ENCODE measurements around the gene CRB2. TPM values are rescaled to one million over a fixed set of nuclear protein-coding genes. Genes with fewer than 3 reads are reported as not detected.

Gene CRB2
- total and polyA plus RNA-seq, 2 experiments from 2014 or later = 5.5 to 7.0 TPM

DNA sequence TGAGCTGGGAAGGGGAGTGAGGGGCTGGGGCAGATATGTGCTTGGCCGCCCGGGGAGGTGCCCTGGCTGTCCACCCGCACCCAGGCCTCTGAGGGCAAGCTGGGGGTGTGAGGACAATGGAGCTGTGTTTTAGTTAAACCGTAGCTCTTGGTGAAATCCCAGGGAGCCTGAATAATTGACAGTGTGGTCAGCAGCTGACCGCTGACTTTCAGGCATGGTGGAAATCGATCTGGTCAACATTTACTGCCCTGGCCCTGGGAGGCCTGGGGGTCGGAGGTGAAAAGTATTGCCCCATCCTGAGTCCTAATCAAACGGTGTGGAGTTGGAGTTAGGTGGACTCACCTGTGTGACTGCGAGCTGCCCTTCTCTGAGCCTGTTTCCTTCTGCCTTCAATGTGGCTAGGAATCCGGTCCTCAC is 31.2 kb upstream of the CRB2 start:
- Histone ChIP-seq H3K9me3 (ENCODE audit: low read depth) (no peaks in the 10 kb centered on the region), H3K36me3 (replicated peaks; ENCODE audit: insufficient read depth, low read depth) (no peaks in the 10 kb centered on the region), H3K27me3 (no peaks in the 10 kb centered on the region), H3K27ac (no peak overlapping the region), H4K20me1 (ENCODE audit: insufficient read depth, poor library complexity, severe bottlenecking) (no peaks in the 10 kb centered on the region), H3K4me2 (no peak overlapping the region), H3K4me3 (no peak overlapping the region), H3K9me2 (replicated peaks; ENCODE audit: insufficient read depth) (no peaks in the 10 kb centered on the region), H2AFZ (no peak overlapping the region), H3K4me1 (ENCODE audit: insufficient read depth) (peaks cover 12% of the 10 kb centered on the region), H3K79me2 (no peaks in the 10 kb centered on the region)
- no peak for DNase-seq (ENCODE audit: low spot score)
- WGBS (ENCODE audit: low lambda C conversion rate, missing lambda C conversion rate) = 71% methylated on average over 10 of the region's 10 CpGs
- TF ChIP-seq EZH2phosphoT487 (IDR thresholded peaks at IDR 0.05; ENCODE audit: low read depth, severe bottlenecking, unreplicated experiment) = no peak
- no peak for TF ChIP-seq EZH2 (IDR thresholded peaks at IDR 0.05; ENCODE audit: borderline replicate concordance)
- TF ChIP-seq, protein P1, sequence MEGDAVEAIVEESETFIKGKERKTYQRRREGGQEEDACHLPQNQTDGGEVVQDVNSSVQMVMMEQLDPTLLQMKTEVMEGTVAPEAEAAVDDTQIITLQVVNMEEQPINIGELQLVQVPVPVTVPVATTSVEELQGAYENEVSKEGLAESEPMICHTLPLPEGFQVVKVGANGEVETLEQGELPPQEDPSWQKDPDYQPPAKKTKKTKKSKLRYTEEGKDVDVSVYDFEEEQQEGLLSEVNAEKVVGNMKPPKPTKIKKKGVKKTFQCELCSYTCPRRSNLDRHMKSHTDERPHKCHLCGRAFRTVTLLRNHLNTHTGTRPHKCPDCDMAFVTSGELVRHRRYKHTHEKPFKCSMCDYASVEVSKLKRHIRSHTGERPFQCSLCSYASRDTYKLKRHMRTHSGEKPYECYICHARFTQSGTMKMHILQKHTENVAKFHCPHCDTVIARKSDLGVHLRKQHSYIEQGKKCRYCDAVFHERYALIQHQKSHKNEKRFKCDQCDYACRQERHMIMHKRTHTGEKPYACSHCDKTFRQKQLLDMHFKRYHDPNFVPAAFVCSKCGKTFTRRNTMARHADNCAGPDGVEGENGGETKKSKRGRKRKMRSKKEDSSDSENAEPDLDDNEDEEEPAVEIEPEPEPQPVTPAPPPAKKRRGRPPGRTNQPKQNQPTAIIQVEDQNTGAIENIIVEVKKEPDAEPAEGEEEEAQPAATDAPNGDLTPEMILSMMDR (IDR thresholded peaks at IDR 0.05; ENCODE audit: poor library complexity) = no peak

DNA sequence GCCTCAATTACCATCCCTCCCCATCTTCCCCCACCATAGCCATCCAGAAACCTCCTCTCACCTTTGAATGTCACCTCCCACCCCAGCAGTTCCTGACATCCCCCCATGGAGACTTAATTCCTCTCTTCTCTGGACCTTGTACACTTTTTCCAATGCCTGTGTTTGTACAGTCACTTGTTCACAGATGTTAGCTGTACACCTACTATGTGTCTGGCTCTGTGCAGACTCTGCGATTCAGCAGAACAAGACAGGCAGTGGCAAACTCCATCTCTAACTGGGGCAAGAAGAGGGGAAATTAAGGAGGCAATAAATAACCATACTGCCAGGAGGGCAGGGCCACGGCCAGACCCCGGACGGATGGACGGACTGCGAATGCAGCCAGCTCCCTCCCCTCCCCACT is 29.8 kb upstream of the CRB2 start:
- TF ChIP-seq EZH2 (IDR thresholded peaks at IDR 0.05; ENCODE audit: borderline replicate concordance) (no peak), EZH2phosphoT487 (IDR thresholded peaks at IDR 0.05; ENCODE audit: low read depth, severe bottlenecking, unreplicated experiment) (no peak)
- TF ChIP-seq, protein P1 (IDR thresholded peaks at IDR 0.05; ENCODE audit: poor library complexity) = no peak
- 91% methylated on average over 6 of the region's 6 CpGs for WGBS (ENCODE audit: low lambda C conversion rate, missing lambda C conversion rate)
- Histone ChIP-seq H3K9me2 (replicated peaks; ENCODE audit: insufficient read depth) (no peaks in the 10 kb centered on the region), H3K4me1 (ENCODE audit: insufficient read depth) (peaks cover 6% of the 10 kb centered on the region), H2AFZ (no peak overlapping the region), H4K20me1 (ENCODE audit: insufficient read depth, poor library complexity, severe bottlenecking) (no peaks in the 10 kb centered on the region), H3K9me3 (ENCODE audit: low read depth) (no peaks in the 10 kb centered on the region), H3K36me3 (replicated peaks; ENCODE audit: insufficient read depth, low read depth) (no peaks in the 10 kb centered on the region), H3K27me3 (no peaks in the 10 kb centered on the region), H3K4me2 (no peak overlapping the region), H3K4me3 (no peak overlapping the region), H3K27ac (no peak overlapping the region), H3K79me2 (no peaks in the 10 kb centered on the region)
- DNase-seq (ENCODE audit: low spot score) = no peak

DNA sequence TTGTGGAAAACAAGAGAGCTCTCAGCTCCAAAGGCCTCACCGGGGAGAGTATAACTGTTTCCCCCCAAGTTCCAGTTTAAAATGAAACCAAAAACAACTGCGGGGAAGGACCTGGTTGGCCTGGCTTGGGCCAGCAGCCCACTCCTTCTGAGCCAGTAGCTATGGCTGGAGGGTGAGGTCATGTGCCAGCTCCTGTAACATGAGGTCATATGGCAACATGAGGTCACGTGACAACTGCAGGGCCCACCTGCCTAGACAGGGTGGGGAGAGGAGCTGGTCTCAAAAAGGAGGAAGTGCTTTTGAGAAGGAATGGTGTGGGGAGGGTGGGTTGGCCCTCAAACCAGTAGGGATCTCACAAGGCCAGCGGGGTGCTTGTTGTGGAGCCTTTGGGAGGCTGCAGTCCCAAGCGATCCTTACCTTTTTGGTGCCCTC is 29.3 kb upstream of the CRB2 start:
- Histone ChIP-seq H3K4me1 (ENCODE audit: insufficient read depth) (peaks cover 6% of the 10 kb centered on the region), H3K27ac (peak overlapping the region; percentile 76), H3K9me2 (replicated peaks; ENCODE audit: insufficient read depth) (no peaks in the 10 kb centered on the region), H4K20me1 (ENCODE audit: insufficient read depth, poor library complexity, severe bottlenecking) (no peaks in the 10 kb centered on the region), H3K79me2 (no peaks in the 10 kb centered on the region), H2AFZ (no peak overlapping the region), H3K9me3 (ENCODE audit: low read depth) (no peaks in the 10 kb centered on the region), H3K4me2 (no peak overlapping the region), H3K4me3 (no peak overlapping the region), H3K27me3 (no peaks in the 10 kb centered on the region), H3K36me3 (replicated peaks; ENCODE audit: insufficient read depth, low read depth) (no peaks in the 10 kb centered on the region)
- WGBS (ENCODE audit: low lambda C conversion rate, missing lambda C conversion rate) = 89% methylated on average over 5 of the region's 5 CpGs
- no peak for DNase-seq (ENCODE audit: low spot score)
- no peak for TF ChIP-seq EZH2phosphoT487 (IDR thresholded peaks at IDR 0.05; ENCODE audit: low read depth, severe bottlenecking, unreplicated experiment)
- no peak for TF ChIP-seq EZH2 (IDR thresholded peaks at IDR 0.05; ENCODE audit: borderline replicate concordance)
- TF ChIP-seq, protein P1 (IDR thresholded peaks at IDR 0.05; ENCODE audit: poor library complexity) = no peak

DNA sequence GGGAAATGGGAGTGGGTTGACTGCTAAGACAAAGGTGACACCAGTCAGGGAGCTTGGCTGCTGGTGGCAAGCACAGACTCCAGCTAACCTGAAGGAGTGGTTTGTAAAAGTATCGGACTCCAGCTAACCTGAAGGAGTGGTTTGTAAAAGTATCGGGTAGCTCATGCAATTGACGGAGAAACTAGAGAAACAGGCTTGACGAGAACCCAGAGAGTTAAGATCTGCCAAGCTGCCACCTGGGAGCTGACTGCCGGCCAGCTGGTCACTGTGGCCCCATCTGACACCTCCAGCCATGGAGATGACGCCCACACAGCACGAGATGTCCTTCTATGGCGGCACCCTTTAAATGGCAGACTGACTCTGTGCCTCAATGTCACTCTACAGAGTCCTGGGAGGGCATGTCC is 28.3 kb upstream of the CRB2 start:
- Histone ChIP-seq H3K9me2 (replicated peaks; ENCODE audit: insufficient read depth) (no peaks in the 10 kb centered on the region), H3K4me1 (ENCODE audit: insufficient read depth) (peaks cover 5% of the 10 kb centered on the region), H3K4me3 (no peak overlapping the region), H2AFZ (no peak overlapping the region), H4K20me1 (ENCODE audit: insufficient read depth, poor library complexity, severe bottlenecking) (no peaks in the 10 kb centered on the region), H3K27me3 (no peaks in the 10 kb centered on the region), H3K27ac (peak overlapping the region; percentile 76), H3K9me3 (ENCODE audit: low read depth) (no peaks in the 10 kb centered on the region), H3K4me2 (peak overlapping the region; percentile 43), H3K36me3 (replicated peaks; ENCODE audit: insufficient read depth, low read depth) (no peaks in the 10 kb centered on the region), H3K79me2 (no peaks in the 10 kb centered on the region)
- DNase-seq (ENCODE audit: low spot score) = peak; percentile 54
- TF ChIP-seq, protein P1 (IDR thresholded peaks at IDR 0.05; ENCODE audit: poor library complexity) = no peak
- WGBS (ENCODE audit: low lambda C conversion rate, missing lambda C conversion rate) = 53% methylated on average over 8 of the region's 8 CpGs
